Aorta (tissue), 5 donors: ENCODE data around the gene KCNQ1. TPM values are rescaled to one million over a fixed set of nuclear protein-coding genes. Genes with fewer than 3 reads are reported as not detected.
A peak's percentile ranks its signal among the peaks of the same experiment; 100 is the strongest.

Experiments
- ATAC-seq: fragments of 200-7000 bp; cut with Tn5 transposase; one replicate; pipeline ENCODE4 v1.9.1; 2022; ENCODE audit warnings: moderate library complexity; ENCODE audit not compliant: low FRiP score
- DNase-seq, 2 donors: peaks; one replicate each; pipeline ENCODE4 v3.0.0-alpha.2; 2020
- H3K27ac ChIP-seq, 2 donors: one replicate each; pipeline ENCODE4 v1.5.1; 2013; ENCODE audit warnings: low read length in 2 of 2, mild to moderate bottlenecking in 2 of 2, moderate library complexity in 2 of 2, control low read depth in 1 of 2, inconsistent platforms in 1 of 2, low read depth in 1 of 2
- H3K27me3 ChIP-seq, 2 donors: one replicate each; pipeline ENCODE4 v1.6.1; 2013; ENCODE audit warnings: control low read depth in 1 of 2, low read length in 1 of 2, mild to moderate bottlenecking in 1 of 2, moderate library complexity in 1 of 2; ENCODE audit not compliant: insufficient read depth in 2 of 2, control insufficient read depth in 1 of 2
- H3K36me3 ChIP-seq, 2 donors: one replicate each; pipeline ENCODE4 v1.6.1; 2013; ENCODE audit warnings: control low read depth in 1 of 2, low read length in 1 of 2, mild to moderate bottlenecking in 1 of 2; ENCODE audit not compliant: insufficient read depth in 2 of 2, control insufficient read depth in 1 of 2
- H3K4me1 ChIP-seq, 2 donors: one replicate each; pipeline ENCODE4 v1.6.1; 2013; ENCODE audit warnings: low read length in 2 of 2, control low read depth in 1 of 2, mild to moderate bottlenecking in 1 of 2, moderate library complexity in 1 of 2; ENCODE audit not compliant: insufficient read depth in 2 of 2, control insufficient read depth in 1 of 2
- H3K4me3 ChIP-seq, 2 donors: one replicate each; pipeline ENCODE4 v1.5.1; 2013; ENCODE audit warnings: low read length in 2 of 2, control low read depth in 1 of 2, mild to moderate bottlenecking in 1 of 2
- H3K9me3 ChIP-seq: one replicate; pipeline ENCODE4 v1.6.1; 2013; ENCODE audit warnings: mild to moderate bottlenecking, low read length; ENCODE audit not compliant: control insufficient read depth
- WGBS, 2 donors: extraction: QIAGEN DNeasy Blood & Tissue Kit; methylation state at CpG; one replicate each; pipeline ENCODE4 v1.1.7; 2013; 5-methylcytosine and 5-hydroxymethylcytosine counted together
- intact Hi-C, 2 donors: fragments of 100-400 bp; cut with DNase I; formaldehyde crosslinking; loops; one replicate each; pipeline versions ENCODE4 v1.14.2 to v1.15.0; 2022
- polyA plus RNA-seq, 2 donors: library from polyadenylated mRNA; stranded (reverse); fragments of 200-250 nt; gene quantifications; one replicate each; pipeline ENCODE4 v1.2.3, GENCODE V29; 2013
- total RNA-seq, 2 donors: library from RNA; stranded (reverse); fragmentation: NEBNext Ultra II Directional; extraction: Animal tissue kit (Norgen Biotek cat#: 25700); gene quantifications; one replicate each; pipeline ENCODE4 v1.2.1, GENCODE V29; 2021
- donor health status: healthy with polysubstance abuse.
- donor health status: Bipolar disorder and iron deficiency.
- donor health status: DM: no; HTN: no; CAD: no.
- donor health status: DM: no; HTN: no; CAD: no.
- donor health status: DM: yes; HTN: yes; CAD: no.

The KCNQ1 gene
- total and polyA plus RNA-seq, 4 donors: 0.67 to 11.5 (median 5.8) TPM

- Histone ChIP-seq H3K9me3 (no peaks in the 10 kb centered on the region), H3K36me3 (no peaks in the 10 kb centered on the region), H3K27me3 (no peaks in the 10 kb centered on the region), H3K4me1 (no peaks in the 10 kb centered on the region), H3K27ac (no peak overlapping the region), H3K4me3 (no peak overlapping the region)
- no peak for ATAC-seq
- DNase-seq: peak; percentile 31 to 59
- 92 to 94% methylated on average over 13 of the region's 13 CpGs for WGBS, 2 donors
- intact Hi-C loops: no loop called here
Measured at GRCh38 chr11:2590131-2590964, 145.5 kb downstream of the KCNQ1 start.

- Histone ChIP-seq H3K9me3 (no peaks in the 10 kb centered on the region), H3K36me3 (no peaks in the 10 kb centered on the region), H3K4me3 (no peak overlapping the region), H3K27me3 (no peaks in the 10 kb centered on the region), H3K4me1 (no peaks in the 10 kb centered on the region), H3K27ac (no peak overlapping the region)
- WGBS, 2 donors: 84 to 89% methylated on average over 28 of the region's 28 CpGs
- ATAC-seq: no peak
- peak; percentile 32 to 50 for DNase-seq
- intact Hi-C loops: no loop called here
Measured at GRCh38 chr11:2590965-2591754, 146.4 kb downstream of the KCNQ1 start.

- intact Hi-C loops: no loop called here
- no peaks in the 10 kb centered on the region for H3K27me3 ChIP-seq
- no peak for ATAC-seq
- H3K27ac ChIP-seq: no peak overlapping the region
- H3K4me3 ChIP-seq: no peak overlapping the region
- WGBS, 2 donors: 90 to 91% methylated on average over 10 of the region's 10 CpGs
- H3K36me3 ChIP-seq: no peaks in the 10 kb centered on the region
- DNase-seq: peak in 1 of 2 donors; percentile 67
- no peaks in the 10 kb centered on the region for H3K4me1 ChIP-seq
- H3K9me3 ChIP-seq: no peaks in the 10 kb centered on the region
Measured at GRCh38 chr11:2591805-2592204, 147.0 kb downstream of the KCNQ1 start.

- Histone ChIP-seq H3K4me1 (no peaks in the 10 kb centered on the region), H3K4me3 (no peak overlapping the region), H3K9me3 (no peaks in the 10 kb centered on the region), H3K27ac (no peak overlapping the region), H3K27me3 (no peaks in the 10 kb centered on the region), H3K36me3 (no peaks in the 10 kb centered on the region)
- WGBS, 2 donors: 93 to 96% methylated on average over 16 of the region's 16 CpGs
- intact Hi-C loops: no loop called here
- DNase-seq: peak in 1 of 2 donors; percentile 61
- ATAC-seq: peak; percentile 17
Measured at GRCh38 chr11:2592559-2593392, 148.0 kb downstream of the KCNQ1 start.

- Histone ChIP-seq H3K36me3 (no peaks in the 10 kb centered on the region), H3K27me3 (no peaks in the 10 kb centered on the region), H3K27ac (no peak overlapping the region), H3K9me3 (no peaks in the 10 kb centered on the region), H3K4me1 (no peaks in the 10 kb centered on the region), H3K4me3 (no peak overlapping the region)
- ATAC-seq (no peak), DNase-seq (peak in 1 of 2 donors; percentile 39)
- WGBS, 2 donors: 91 to 94% methylated on average over 15 of the region's 15 CpGs
- intact Hi-C loops: no loop called here
Measured at GRCh38 chr11:2593393-2593950, 148.7 kb downstream of the KCNQ1 start.

- WGBS, 2 donors: 85 to 90% methylated on average over 1 of the region's 1 CpG
- Histone ChIP-seq H3K27me3 (no peaks in the 10 kb centered on the region), H3K9me3 (peaks cover 3% of the 10 kb centered on the region), H3K27ac (no peak overlapping the region), H3K4me1 (no peaks in the 10 kb centered on the region), H3K4me3 (no peak overlapping the region), H3K36me3 (no peaks in the 10 kb centered on the region)
- no peak for ATAC-seq
- DNase-seq: no peak
- intact Hi-C loops: no loop called here
Measured at GRCh38 chr11:2594267-2594666, 149.5 kb downstream of the KCNQ1 start.

GRCh38 chr11:2595204-2595603 lies 150.4 kb downstream of the KCNQ1 start:
- ATAC-seq: no peak
- H3K27ac ChIP-seq: no peak overlapping the region
- WGBS, 2 donors: 87 to 88% methylated on average over 3 of the region's 3 CpGs

GRCh38 chr11:2599561-2600189 lies 154.9 kb downstream of the KCNQ1 start:
- DNase-seq (no peak), ATAC-seq (no peak)
- peaks cover 4% of the 10 kb centered on the region for H3K9me3 ChIP-seq
- intact Hi-C loops: no loop called here
- no peak overlapping the region for H3K4me3 ChIP-seq
- H3K36me3 ChIP-seq: no peaks in the 10 kb centered on the region
- WGBS, 2 donors: 73 to 82% methylated on average over 8 of the region's 8 CpGs
- no peak overlapping the region for H3K27ac ChIP-seq
- H3K4me1 ChIP-seq: no peaks in the 10 kb centered on the region
- H3K27me3 ChIP-seq: peaks cover 0 to 2% of the 10 kb centered on the region in 2 donors

More at GRCh38 chr11:2595204-2595603, 150.4 kb downstream of the KCNQ1 start:
- no peaks in the 10 kb centered on the region for H3K36me3 ChIP-seq
- DNase-seq: no peak
- no peaks in the 10 kb centered on the region for H3K4me1 ChIP-seq
- no peaks in the 10 kb centered on the region for H3K27me3 ChIP-seq
- no peak overlapping the region for H3K4me3 ChIP-seq
- H3K9me3 ChIP-seq: peaks cover 3% of the 10 kb centered on the region
- intact Hi-C loops: no loop called here
